Effector memory CD8-positive, alpha-beta T cell (primary cell): ENCODE data around the gene ABCA13.
"Not testable (repeated sequence)": the region's sequence is repeated elsewhere in the genome, so short reads cannot be mapped to it uniquely, and the experiment has no call there.

Source experiments
- ATAC-seq: fragments of 150-1000 bp; cut with Tn5 transposase; replicated peaks from 2 replicates; pipeline ENCODE4 v1.10.0; 2021; ENCODE audit warnings: mild to moderate bottlenecking, moderate library complexity
- DNase-seq, 3 experiments: peaks; one replicate each; pipeline ENCODE4 v3.0.0; 2021
- H3K27ac Mint-ChIP-seq, 2 donors: one replicate each; pipeline ENCODE4 v1.8.0; 2022; ENCODE audit warnings: mild to moderate bottlenecking in 2 of 2, mixed read lengths in 2 of 2, moderate library complexity in 2 of 2
- H3K27me3 Mint-ChIP-seq, 2 donors: one replicate each; pipeline ENCODE4 v1.8.0; 2022; ENCODE audit warnings: mixed read lengths in 2 of 2
- H3K36me3 Mint-ChIP-seq: one replicate; pipeline ENCODE4 v1.8.0; 2022; ENCODE audit warnings: mild to moderate bottlenecking, moderate library complexity, mixed read lengths; ENCODE audit not compliant: insufficient read depth
- H3K4me1 Mint-ChIP-seq, 2 donors: one replicate each; pipeline ENCODE4 v1.8.0; 2022; ENCODE audit warnings: low read depth in 2 of 2, mixed read lengths in 2 of 2
- H3K4me3 Mint-ChIP-seq, 2 donors: one replicate each; pipeline ENCODE4 v1.8.0; 2022; ENCODE audit warnings: mild to moderate bottlenecking in 2 of 2, mixed read lengths in 2 of 2, moderate library complexity in 2 of 2
- H3K9me3 Mint-ChIP-seq, 2 donors: one replicate each; pipeline ENCODE4 v1.8.0; 2022; ENCODE audit warnings: mixed read lengths in 2 of 2

ABCA13 gene

DNA sequence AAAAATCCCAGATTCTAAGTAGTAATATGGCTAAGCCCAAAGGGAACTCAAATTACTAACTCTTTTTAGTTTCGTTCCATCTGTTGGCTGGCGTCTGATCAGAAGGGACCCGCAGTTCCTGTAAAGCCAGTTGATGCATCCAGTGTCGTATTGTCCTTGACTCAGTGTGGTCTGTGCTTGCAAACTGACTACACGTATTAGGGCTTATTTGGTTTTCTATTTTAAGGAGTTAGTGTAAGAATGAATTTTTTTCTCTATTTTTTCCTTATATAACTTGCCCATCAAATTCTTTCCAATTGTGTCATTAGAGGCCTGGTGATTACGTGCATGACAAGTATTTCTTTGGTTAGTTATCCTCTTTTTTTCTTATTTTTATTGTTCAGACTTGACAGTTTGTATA is 9.7 kb downstream of the ABCA13 start:
- peaks cover 2% of the 10 kb centered on the region for H3K36me3 Mint-ChIP-seq
- H3K4me3 Mint-ChIP-seq = no peak overlapping the region
- DNase-seq (no peak), ATAC-seq (no peak)
- peaks cover 4 to 5% of the 10 kb centered on the region in 2 donors for H3K27me3 Mint-ChIP-seq
- H3K4me1 Mint-ChIP-seq = no peaks in the 10 kb centered on the region
- H3K9me3 Mint-ChIP-seq = no peaks in the 10 kb centered on the region
- no peak overlapping the region for H3K27ac Mint-ChIP-seq

DNA sequence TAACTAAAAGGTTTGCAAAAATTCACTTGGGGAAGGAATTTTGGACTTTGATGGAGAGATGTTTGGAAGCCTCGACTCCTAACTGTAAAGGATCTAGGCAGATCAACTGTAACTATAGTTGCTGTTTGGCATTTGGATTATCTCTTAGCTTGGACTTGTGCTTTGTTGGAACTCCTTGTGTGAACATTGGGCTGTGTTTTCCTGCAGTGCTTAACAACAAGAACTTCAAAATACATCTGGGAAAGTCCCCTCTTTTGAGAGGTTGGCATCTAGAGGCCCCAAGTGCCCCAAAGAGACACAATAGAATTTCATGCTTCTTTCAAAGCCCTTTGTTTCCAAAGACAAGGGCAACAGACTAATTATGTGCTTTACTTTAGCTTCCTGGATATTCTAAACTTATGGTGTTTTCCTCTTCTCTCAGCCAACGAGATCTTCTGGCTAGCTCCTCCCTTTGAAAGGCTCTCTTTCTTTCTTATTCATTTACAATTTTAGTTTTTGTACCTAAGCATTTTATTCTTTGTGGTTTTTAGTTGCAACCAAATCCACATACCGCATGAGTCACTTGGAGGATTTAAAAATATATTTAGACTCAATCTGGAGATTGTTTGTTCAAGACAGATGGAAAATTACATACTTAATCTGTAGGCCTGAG is 11.6 kb downstream of the ABCA13 start:
- peaks cover 0 to 4% of the 10 kb centered on the region in 2 donors for H3K9me3 Mint-ChIP-seq
- no peak overlapping the region for H3K27ac Mint-ChIP-seq
- H3K27me3 Mint-ChIP-seq = peaks cover 5 to 17% of the 10 kb centered on the region in 2 donors
- no peak overlapping the region for H3K4me3 Mint-ChIP-seq
- peaks cover 2% of the 10 kb centered on the region for H3K36me3 Mint-ChIP-seq
- H3K4me1 Mint-ChIP-seq = no peaks in the 10 kb centered on the region
- ATAC-seq = no peak
- DNase-seq = no peak

DNA sequence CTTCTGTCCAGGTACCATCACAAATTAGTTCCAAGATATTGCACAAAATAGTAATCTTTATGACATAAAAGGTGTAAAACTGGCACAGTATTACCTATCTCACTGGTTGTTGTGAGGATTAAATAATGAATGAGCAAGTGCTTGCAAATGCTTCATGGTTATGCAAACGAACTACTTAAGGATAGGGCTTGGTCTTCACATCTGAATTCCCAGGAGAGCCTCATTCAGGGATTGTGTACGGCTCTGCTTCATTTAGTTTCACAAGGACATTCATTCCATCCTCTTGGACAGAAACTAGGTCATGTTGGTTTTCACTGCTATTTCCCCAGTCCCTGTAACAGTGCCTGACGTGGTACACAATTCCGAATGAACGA is 12.1 kb downstream of the ABCA13 start:
- no peaks in the 10 kb centered on the region for H3K4me1 Mint-ChIP-seq
- peaks cover 0 to 7% of the 10 kb centered on the region in 2 donors for H3K9me3 Mint-ChIP-seq
- H3K27me3 Mint-ChIP-seq = peaks cover 10 to 22% of the 10 kb centered on the region in 2 donors
- no peak for ATAC-seq
- H3K36me3 Mint-ChIP-seq = peaks cover 2% of the 10 kb centered on the region
- no peak overlapping the region for H3K27ac Mint-ChIP-seq
- no peak for DNase-seq
- H3K4me3 Mint-ChIP-seq = no peak overlapping the region

DNA sequence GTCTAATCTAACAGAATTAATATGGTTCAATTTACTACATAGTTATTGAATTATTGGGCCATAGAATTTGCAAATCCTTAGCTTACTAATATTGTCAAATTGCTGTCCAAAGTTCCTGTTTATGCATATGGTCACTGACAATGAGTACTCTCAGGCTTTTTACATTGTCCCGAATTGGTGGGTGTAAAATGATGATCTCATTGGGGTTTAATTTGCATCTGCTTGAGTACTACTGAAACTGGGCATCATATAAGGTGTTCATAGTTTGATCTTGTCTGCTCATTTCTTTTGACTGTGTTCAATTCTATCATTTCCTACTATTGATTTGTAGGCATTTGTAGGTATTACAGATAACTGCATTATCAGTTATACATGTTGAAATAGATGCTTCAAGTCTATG is 12.7 kb downstream of the ABCA13 start:
- no peaks in the 10 kb centered on the region for H3K4me1 Mint-ChIP-seq
- DNase-seq = no peak
- peaks cover 16 to 28% of the 10 kb centered on the region in 2 donors for H3K27me3 Mint-ChIP-seq
- no peak overlapping the region for H3K4me3 Mint-ChIP-seq
- H3K9me3 Mint-ChIP-seq = peaks cover 0 to 7% of the 10 kb centered on the region in 2 donors
- H3K36me3 Mint-ChIP-seq = peaks cover 2% of the 10 kb centered on the region
- no peak for ATAC-seq
- no peak overlapping the region for H3K27ac Mint-ChIP-seq

DNA sequence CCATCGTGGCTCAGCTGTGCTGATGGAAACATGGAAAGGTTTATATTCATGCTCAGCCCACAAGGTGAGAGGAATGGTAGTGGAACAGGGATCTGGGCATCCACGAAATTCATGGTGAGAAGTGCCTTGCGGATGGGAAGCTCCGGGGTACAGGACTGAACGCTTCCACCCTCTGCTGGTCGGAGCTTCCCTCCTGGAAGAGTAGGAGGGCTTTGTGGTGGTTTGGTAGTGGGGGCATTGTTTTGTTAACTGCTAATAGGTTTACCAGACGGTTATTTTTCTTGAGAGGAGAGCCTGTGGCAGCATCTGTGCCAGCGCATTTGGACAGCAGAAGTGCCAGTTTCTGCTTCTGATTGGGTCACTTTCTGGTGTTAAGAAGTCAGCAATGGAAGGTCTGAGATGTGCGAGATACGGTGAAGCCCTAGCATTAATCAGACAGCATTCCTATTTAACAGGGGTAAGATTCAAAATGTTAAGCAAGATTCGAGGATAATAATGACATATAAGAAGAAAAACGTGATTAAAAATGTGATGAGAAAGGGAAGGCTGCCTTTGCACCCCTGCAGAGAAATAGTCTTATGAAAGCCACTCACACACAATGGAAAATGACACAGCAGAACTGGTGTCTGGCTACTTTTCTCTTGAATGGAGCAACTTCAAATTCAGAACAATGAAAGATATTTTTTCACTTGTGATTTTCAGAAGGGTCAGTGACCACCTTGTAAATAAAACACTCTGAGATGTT is 17.7 kb downstream of the ABCA13 start:
- Mint-ChIP-seq H3K27me3 (peaks cover 17 to 31% of the 10 kb centered on the region in 2 donors), H3K4me3 (no peak overlapping the region), H3K4me1 (no peaks in the 10 kb centered on the region), H3K9me3 (peaks cover 0 to 7% of the 10 kb centered on the region in 2 donors), H3K27ac (no peak overlapping the region), H3K36me3 (no peaks in the 10 kb centered on the region)
- no peak for ATAC-seq
- no peak for DNase-seq

GRCh38 chr7:48192996-48193395 is 21.7 kb downstream of the ABCA13 start:
- Mint-ChIP-seq H3K9me3 (peaks cover 0 to 1% of the 10 kb centered on the region in 2 donors), H3K27me3 (peaks cover 11 to 12% of the 10 kb centered on the region in 2 donors), H3K4me3 (no peak overlapping the region), H3K4me1 (no peaks in the 10 kb centered on the region), H3K27ac (no peak overlapping the region), H3K36me3 (no peaks in the 10 kb centered on the region)
- DNase-seq (no peak), ATAC-seq (no peak)

- Mint-ChIP-seq H3K4me3 (no peak overlapping the region), H3K27ac (no peak overlapping the region), H3K4me1 (no peaks in the 10 kb centered on the region), H3K27me3 (peaks cover 6 to 8% of the 10 kb centered on the region in 2 donors), H3K36me3 (no peaks in the 10 kb centered on the region), H3K9me3 (no peaks in the 10 kb centered on the region)
- DNase-seq = no peak
- no peak for ATAC-seq
Measured at GRCh38 chr7:48193421-48193820, 22.2 kb downstream of the ABCA13 start.

DNA sequence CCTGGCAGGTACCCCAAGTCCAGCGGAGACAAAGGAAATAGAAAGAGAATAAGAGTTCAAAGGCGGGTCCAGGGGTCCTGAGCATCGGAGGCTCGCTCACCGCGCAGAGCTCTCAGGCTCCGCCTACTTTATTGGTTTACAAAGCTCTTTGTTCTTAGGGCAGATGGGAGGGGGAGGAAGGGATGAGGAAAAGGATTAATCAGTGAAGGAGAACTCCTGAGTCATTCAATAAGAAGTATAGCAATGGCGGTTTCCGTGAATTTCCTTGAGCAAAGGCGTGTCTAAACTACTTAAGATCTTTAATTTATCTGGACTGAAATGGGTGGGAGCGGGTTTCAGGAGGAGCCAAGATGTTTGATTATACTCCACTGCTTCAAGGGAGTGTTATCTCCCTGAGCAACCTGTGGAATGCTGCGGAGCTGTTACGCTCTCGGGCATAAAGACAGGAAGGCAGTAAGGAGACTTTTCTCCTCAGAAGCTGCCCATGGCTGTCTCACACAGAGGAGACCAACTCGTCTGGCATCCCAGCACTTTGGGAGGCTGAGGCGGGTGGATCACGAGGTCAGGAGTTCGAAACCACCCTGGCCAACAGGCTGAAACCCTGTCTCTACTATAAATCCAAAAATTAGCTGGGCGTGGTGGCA is 29.8 kb downstream of the ABCA13 start:
- peaks cover 0 to 10% of the 10 kb centered on the region in 2 donors for H3K27me3 Mint-ChIP-seq
- H3K36me3 Mint-ChIP-seq, H3K4me3 Mint-ChIP-seq, H3K4me1 Mint-ChIP-seq, ATAC-seq, DNase-seq, H3K9me3 Mint-ChIP-seq, H3K27ac Mint-ChIP-seq: not testable (repeated sequence)

DNA sequence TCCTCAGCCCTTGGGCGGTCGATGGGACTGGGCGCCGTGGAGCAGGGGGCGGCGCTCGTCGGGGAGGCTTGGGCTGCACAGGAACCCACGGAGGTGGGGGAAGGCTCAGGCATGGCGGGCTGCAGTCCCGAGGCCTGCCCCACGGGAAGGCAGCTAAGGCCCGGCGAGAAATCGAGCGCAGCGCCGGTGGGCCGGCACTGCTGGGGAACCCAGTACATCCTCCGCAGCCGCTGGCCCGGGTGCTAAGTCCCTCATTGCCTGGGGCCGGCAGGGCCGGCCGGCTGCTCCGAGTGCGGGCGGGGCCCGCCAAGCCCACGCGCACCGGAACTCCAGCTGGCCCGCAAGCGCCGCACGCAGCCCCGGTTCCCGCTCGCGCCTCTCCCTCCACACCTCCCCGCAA is 31.7 kb downstream of the ABCA13 start:
- H3K27ac Mint-ChIP-seq, H3K4me1 Mint-ChIP-seq, DNase-seq, H3K36me3 Mint-ChIP-seq, H3K9me3 Mint-ChIP-seq, H3K4me3 Mint-ChIP-seq, ATAC-seq: not testable (repeated sequence)
- peaks cover 0 to 21% of the 10 kb centered on the region in 2 donors for H3K27me3 Mint-ChIP-seq

GRCh38 chr7:48207155-48207675 is 36.0 kb downstream of the ABCA13 start:
- no peak for DNase-seq
- Mint-ChIP-seq H3K9me3 (peaks cover 2 to 9% of the 10 kb centered on the region in 2 donors), H3K27me3 (peaks cover 24 to 30% of the 10 kb centered on the region in 2 donors), H3K4me1 (no peaks in the 10 kb centered on the region), H3K4me3 (no peak overlapping the region), H3K36me3 (no peaks in the 10 kb centered on the region), H3K27ac (no peak overlapping the region)
- ATAC-seq = no peak

DNA sequence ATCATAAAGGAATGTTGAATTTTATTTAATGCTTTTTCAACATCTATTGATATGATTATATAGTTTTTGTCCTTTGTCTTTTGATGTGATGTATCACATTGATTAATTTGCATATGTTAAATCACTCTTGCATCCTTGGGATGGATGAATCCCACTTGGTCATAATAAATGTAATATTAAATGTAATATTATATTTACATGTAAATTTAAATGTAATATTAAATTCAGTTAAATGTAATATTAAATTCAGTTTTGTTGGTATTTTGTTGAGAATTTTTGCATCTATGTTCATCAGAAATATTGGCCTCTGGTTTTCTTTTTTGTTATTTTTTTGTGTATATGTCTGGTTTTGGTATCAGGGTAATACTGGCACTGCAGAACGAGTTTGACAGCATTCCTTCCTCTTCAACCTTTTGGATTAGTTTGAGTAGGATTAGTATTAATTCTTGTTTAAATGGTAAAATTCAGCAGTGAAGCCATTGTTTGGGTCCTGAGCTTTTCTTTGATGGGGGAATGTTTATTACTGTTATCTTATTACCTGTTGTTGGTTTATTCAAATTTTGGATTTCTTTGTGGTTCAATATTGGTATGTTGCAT is 37.8 kb downstream of the ABCA13 start:
- Mint-ChIP-seq H3K27me3 (peaks cover 34 to 38% of the 10 kb centered on the region in 2 donors), H3K4me1 (no peaks in the 10 kb centered on the region), H3K4me3 (no peak overlapping the region), H3K36me3 (no peaks in the 10 kb centered on the region), H3K27ac (no peak overlapping the region), H3K9me3 (peaks cover 2 to 9% of the 10 kb centered on the region in 2 donors)
- DNase-seq (no peak), ATAC-seq (no peak)

GRCh38 chr7:48213226-48213625 is 42.0 kb downstream of the ABCA13 start:
- Mint-ChIP-seq H3K4me1 (no peaks in the 10 kb centered on the region), H3K27ac (no peak overlapping the region), H3K4me3 (no peak overlapping the region), H3K9me3 (peaks cover 2 to 9% of the 10 kb centered on the region in 2 donors), H3K27me3 (peaks cover 24 to 49% of the 10 kb centered on the region in 2 donors), H3K36me3 (no peaks in the 10 kb centered on the region)
- DNase-seq = no peak
- ATAC-seq = no peak

- Mint-ChIP-seq H3K9me3 (no peaks in the 10 kb centered on the region), H3K27ac (no peak overlapping the region), H3K27me3 (peaks cover 11 to 19% of the 10 kb centered on the region in 2 donors), H3K36me3 (no peaks in the 10 kb centered on the region), H3K4me3 (no peak overlapping the region), H3K4me1 (no peaks in the 10 kb centered on the region)
- DNase-seq (no peak), ATAC-seq (no peak)
Measured at GRCh38 chr7:48217266-48217665, 46.0 kb downstream of the ABCA13 start.
